GM18517 (cell line): Measurements from ENCODE around the gene COG8.
"Not testable (repeated sequence)": the region's sequence is repeated elsewhere in the genome, so short reads cannot be mapped to it uniquely, and the experiment has no call there.

Source experiments
- ATAC-seq: cut with Tn5 transposase; IDR thresholded peaks from one replicate; pipeline ENCODE4 v1.9.1; 2021; ENCODE audit warnings: mild to moderate bottlenecking, moderate library complexity; ENCODE audit not compliant: unreplicated experiment

Gene COG8, protein sequence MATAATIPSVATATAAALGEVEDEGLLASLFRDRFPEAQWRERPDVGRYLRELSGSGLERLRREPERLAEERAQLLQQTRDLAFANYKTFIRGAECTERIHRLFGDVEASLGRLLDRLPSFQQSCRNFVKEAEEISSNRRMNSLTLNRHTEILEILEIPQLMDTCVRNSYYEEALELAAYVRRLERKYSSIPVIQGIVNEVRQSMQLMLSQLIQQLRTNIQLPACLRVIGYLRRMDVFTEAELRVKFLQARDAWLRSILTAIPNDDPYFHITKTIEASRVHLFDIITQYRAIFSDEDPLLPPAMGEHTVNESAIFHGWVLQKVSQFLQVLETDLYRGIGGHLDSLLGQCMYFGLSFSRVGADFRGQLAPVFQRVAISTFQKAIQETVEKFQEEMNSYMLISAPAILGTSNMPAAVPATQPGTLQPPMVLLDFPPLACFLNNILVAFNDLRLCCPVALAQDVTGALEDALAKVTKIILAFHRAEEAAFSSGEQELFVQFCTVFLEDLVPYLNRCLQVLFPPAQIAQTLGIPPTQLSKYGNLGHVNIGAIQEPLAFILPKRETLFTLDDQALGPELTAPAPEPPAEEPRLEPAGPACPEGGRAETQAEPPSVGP

GRCh38 chr16:69339289-69340094, at the start of gene COG8, which contains the start of gene NIP7:
Gene COG8, minus strand, starts transcription at chr16:69339564. Its CDS starts 12 bp downstream, at chr16:69339552.
Gene NIP7, plus strand, starts transcription at chr16:69339772. Its CDS starts 58 bp downstream, at chr16:69339830.
- ATAC-seq, result peak; percentile 83

DNA sequence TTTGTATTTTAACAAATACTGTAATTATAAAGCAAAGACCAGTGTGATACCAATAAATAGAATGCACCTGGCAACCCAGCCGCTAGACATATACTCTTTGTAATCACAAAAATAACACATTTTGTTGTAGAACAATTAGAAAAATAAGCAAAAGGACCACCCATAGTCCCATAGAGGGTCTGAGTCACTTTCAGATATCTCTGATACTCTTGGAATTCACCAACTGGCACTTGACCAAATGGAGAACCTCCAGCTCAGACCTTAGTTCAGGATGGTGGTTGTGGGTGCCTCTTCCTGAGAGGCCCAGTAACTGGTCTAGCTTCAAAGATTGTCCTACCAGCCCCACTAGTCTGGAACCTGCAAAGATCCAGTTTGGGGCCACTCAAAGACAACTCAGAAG, 47.2 kb upstream of the COG8 start:
- ATAC-seq, result no peak

GRCh38 chr16:69384974-69385373, 45.6 kb upstream of the COG8 start:
- ATAC-seq, result no peak

DNA sequence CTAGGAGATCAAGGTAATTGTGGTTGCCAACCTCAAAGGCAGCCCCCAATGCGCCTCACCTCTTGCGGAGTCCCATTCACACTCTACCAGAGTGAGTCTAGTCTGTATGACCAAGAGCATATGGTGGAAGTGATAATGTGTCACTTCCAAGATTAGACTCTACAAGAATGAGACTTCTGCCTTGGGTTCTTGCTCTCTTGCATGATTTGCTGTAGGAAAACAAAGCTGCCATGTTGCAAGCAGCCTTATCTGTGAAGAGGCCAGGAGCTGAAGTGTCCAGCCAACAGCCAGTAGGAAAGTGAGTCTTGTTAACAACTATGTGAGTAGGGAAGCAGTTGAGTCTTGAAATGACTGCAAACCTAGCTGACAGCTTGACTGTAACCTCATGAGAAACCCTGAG, 43.1 kb upstream of the COG8 start:
- no peak for ATAC-seq

GRCh38 chr16:69381231-69381630, 41.9 kb upstream of the COG8 start:
- ATAC-seq, result no peak

GRCh38 chr16:69378760-69379159, 39.4 kb upstream of the COG8 start:
- ATAC-seq, result no peak

- no peak for ATAC-seq
Observed at GRCh38 chr16:69378036-69378435, 38.7 kb upstream of the COG8 start.

- ATAC-seq, result no peak
Observed at GRCh38 chr16:69376393-69377059, 37.2 kb upstream of the COG8 start.

DNA sequence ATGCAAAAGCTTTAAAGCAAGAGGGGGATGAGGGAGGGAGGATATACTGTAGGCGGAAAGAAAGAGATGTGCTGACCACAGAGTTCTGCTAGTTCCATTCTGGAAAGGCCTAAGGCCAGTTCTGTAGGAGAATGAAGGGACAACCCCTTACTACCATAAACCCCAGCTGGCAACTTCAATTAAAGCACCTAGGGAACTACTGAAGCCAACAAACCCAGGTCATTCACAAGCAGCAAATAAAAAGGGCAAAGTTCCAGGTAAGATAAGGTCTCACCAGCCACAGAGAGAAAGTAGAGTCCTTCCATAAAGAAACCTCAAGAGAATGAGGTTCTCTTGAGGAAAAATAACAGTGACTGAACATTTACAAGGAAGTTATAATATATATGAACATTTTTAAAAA, 33.7 kb upstream of the COG8 start:
- ATAC-seq, result no peak

DNA sequence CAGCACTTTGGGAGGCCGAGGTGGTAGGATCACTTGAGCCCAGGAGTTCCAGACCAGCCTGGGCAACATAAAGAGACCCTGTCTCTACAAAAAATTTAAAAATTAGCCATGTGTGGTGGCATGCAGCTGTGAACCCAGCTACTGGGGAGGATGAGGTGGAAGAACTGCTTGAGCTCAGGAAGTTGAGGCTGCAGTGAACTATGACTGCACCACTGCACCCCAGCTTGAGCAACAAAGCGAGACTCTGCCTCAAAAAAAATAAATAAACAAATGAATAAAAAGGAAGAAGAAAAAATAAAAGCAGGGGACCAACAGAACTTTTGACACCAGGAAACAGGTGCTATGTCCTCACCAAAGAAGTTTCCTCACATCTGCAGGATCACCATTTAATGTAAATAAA, 32.2 kb upstream of the COG8 start:
- no peak for ATAC-seq

- ATAC-seq, result no peak
Observed at GRCh38 chr16:69368866-69369265, 29.5 kb upstream of the COG8 start.

GRCh38 chr16:69367980-69368379, 28.6 kb upstream of the COG8 start:
- ATAC-seq, result no peak

- ATAC-seq, result no peak
Observed at GRCh38 chr16:69366431-69366830, 27.1 kb upstream of the COG8 start.

DNA sequence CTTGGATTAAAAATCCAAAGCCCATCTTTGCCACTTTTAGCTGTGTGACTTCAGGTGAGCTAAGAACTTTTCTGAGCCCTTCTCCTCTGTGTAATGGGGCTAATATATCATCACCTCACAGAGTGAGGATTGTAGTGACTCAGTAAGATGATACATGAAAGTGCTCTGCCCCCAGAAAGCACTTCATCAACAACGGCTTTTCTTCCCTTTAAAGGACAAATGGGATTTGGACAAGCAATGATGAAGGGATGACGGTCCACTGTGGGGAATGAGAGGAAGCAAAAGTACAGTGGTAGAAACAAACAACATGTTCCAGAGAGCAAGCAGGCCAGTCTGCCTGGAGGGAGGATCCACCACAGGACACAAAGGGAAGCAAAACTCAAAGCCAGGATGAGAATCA, 26.5 kb upstream of the COG8 start:
- no peak for ATAC-seq

- no peak for ATAC-seq
Observed at GRCh38 chr16:69364088-69364487, 24.7 kb upstream of the COG8 start.

- ATAC-seq, result no peak
Observed at GRCh38 chr16:69363281-69363717, 23.9 kb upstream of the COG8 start.

DNA sequence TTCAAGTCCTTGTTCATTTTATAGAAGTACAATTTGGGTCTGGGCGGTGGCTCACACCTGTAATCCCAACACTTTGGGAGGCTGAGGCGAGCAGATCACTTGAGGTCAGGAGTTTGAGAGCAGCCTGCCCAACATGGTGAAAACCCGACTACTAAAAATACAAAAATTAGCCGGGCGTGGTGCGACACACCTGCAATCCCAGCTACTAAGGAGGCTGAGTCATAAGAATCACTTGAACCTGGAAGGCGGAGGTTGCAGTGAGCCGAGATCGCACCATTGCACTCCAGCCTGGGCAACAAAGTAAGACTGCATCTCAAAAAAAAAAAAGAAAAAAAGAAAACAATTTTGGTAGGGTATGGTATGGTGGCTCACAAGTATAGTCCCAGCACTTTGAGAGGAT, 20.7 kb upstream of the COG8 start:
- not testable (repeated sequence) for ATAC-seq

DNA sequence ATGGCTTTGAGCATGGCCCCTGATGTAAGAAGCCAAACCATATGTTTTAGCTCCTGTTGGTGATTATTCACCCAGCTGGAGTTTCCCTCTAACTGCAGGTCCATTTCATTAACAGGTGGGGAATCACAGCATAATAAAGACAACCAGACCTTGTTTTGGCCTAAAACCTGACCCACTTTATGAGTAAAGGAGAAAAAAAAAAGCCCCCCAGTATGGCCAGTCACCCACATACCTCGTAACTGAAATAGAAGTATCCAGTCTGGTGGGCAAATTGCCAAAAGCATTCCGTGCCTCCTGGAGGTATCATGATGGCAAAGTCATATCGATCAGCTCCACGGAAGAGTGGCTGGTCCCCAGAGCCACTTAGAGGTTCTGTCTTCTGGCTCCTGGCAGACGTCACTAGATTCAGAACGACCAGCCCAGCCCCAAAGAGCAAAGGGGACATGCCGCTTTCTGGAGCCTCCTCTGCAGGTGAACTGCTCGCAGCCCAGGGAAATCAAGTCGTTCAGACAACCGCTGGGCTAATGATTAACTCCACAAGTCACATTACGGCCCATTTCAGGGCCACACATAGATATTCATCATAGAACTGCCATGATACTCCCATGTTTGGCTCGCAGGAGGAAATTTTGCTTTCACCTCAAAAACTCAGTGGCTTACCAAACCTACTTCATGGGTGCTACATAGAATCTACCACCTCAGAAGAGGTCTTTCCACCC, 12.1 kb upstream of the COG8 start, which contains the start of gene TMED6:
Gene TMED6, minus strand, starts transcription at position 478 of the 719 bp plus-strand sequence. Its CDS starts 33 bp downstream, at position 445.
- no peak for ATAC-seq

DNA sequence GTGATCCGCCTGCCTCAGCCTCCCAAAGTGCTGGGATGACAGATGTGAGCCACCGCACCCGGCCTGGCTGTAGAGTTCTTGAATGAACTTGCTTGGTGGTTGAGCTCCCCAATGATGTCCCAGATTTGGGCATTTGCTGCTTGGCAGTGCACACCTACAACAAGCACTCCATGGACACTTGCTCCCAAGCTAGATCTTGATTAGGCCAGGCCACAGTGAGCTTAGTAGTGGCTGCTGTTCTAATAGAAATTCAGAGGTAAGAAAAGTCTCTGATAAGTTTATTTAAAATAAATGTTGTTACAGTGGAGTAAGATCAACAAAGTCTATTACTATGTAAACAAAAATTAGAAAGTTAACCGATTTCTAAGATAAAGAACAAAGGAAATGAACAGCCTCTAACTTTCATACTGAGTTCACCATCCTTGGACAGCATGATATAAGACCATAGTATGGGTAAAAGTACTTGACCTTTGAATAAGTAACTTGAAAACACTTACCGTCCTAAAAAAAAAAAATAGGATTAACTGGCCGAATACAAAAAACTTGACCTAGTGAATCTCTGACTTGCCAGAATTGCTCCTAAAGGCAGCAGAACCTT, 11.3 kb upstream of the COG8 start:
- ATAC-seq, result no peak

GRCh38 chr16:69349536-69349935, 10.2 kb upstream of the COG8 start:
- ATAC-seq, result no peak
